ENCODE data around the gene NEURL2. TPM values are rescaled to one million over a fixed set of nuclear protein-coding genes. Genes with fewer than 3 reads are reported as not detected.

The NEURL2 gene
- total and polyA plus RNA-seq, 4 donors: 3.7 to 14.5 (median 5.2) TPM

DNA sequence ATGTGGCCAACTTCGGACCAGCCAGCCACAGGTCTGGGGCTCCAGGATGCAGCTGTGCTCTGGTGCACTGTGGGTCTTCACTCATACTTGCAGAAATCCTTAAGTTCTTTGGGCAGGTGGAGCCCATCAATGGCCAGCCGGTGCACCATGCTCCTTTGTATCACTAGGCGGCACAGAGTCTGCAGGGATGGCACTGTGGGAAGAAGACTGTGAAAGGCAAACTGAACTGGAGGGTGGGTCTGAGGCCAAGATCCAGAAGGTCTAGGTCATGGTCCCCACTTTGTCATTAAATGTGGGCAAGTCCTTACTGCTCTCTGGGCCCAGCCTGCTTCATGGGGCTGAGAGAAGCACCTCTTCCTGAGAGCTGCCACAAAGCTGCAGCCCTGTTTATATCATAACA, 2.3 kb downstream of the NEURL2 start:
- Histone ChIP-seq H3K9me3 (ENCODE audit: control insufficient read depth in 4 of 4, low read length in 3 of 4) (no peaks in the 10 kb centered on the region), H3K36me3 (ENCODE audit: control insufficient read depth in 4 of 4, insufficient read depth in 3 of 4, low read depth in 1 of 4, low read length in 3 of 4) (peaks cover 0 to 18% (median 10%) of the 10 kb centered on the region in 4 donors), H3K27me3 (ENCODE audit: control insufficient read depth in 4 of 4, insufficient read depth in 4 of 4, low read length in 3 of 4) (no peaks in the 10 kb centered on the region), H3K4me3 (ENCODE audit: low read depth in 1 of 3, low read length in 3 of 3) (no peak overlapping the region), H3K9ac (ENCODE audit: low read depth in 1 of 2, low read length in 2 of 2) (no peak overlapping the region), H3K27ac (ENCODE audit: low read depth in 1 of 2, low read length in 2 of 2) (no peak overlapping the region), H3K4me1 (ENCODE audit: control insufficient read depth in 4 of 4, insufficient read depth in 4 of 4, low read length in 3 of 4) (peaks cover 2 to 52% (median 40%) of the 10 kb centered on the region in 4 donors)
- DNase-seq (ENCODE audit: low spot score): no peak
- TF ChIP-seq, protein P1, sequence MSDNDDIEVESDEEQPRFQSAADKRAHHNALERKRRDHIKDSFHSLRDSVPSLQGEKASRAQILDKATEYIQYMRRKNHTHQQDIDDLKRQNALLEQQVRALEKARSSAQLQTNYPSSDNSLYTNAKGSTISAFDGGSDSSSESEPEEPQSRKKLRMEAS (IDR thresholded peaks at IDR 0.05): no peak
- TF ChIP-seq RAD21 (IDR thresholded peaks at IDR 0.05): no peak
- no peak for TF ChIP-seq GABPA (IDR thresholded peaks at IDR 0.05 in 1 of 2, conservative IDR thresholded peaks at IDR 0.05 in 1 of 2)
- TF ChIP-seq, protein P2, sequence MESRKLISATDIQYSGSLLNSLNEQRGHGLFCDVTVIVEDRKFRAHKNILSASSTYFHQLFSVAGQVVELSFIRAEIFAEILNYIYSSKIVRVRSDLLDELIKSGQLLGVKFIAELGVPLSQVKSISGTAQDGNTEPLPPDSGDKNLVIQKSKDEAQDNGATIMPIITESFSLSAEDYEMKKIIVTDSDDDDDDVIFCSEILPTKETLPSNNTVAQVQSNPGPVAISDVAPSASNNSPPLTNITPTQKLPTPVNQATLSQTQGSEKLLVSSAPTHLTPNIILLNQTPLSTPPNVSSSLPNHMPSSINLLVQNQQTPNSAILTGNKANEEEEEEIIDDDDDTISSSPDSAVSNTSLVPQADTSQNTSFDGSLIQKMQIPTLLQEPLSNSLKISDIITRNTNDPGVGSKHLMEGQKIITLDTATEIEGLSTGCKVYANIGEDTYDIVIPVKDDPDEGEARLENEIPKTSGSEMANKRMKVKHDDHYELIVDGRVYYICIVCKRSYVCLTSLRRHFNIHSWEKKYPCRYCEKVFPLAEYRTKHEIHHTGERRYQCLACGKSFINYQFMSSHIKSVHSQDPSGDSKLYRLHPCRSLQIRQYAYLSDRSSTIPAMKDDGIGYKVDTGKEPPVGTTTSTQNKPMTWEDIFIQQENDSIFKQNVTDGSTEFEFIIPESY (IDR thresholded peaks at IDR 0.05): no peak
- TF ChIP-seq, protein P3, sequence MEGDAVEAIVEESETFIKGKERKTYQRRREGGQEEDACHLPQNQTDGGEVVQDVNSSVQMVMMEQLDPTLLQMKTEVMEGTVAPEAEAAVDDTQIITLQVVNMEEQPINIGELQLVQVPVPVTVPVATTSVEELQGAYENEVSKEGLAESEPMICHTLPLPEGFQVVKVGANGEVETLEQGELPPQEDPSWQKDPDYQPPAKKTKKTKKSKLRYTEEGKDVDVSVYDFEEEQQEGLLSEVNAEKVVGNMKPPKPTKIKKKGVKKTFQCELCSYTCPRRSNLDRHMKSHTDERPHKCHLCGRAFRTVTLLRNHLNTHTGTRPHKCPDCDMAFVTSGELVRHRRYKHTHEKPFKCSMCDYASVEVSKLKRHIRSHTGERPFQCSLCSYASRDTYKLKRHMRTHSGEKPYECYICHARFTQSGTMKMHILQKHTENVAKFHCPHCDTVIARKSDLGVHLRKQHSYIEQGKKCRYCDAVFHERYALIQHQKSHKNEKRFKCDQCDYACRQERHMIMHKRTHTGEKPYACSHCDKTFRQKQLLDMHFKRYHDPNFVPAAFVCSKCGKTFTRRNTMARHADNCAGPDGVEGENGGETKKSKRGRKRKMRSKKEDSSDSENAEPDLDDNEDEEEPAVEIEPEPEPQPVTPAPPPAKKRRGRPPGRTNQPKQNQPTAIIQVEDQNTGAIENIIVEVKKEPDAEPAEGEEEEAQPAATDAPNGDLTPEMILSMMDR (IDR thresholded peaks at IDR 0.05; ENCODE audit: low read depth, low read length, missing input control): no peak
- TF ChIP-seq NR2F2 (IDR thresholded peaks at IDR 0.05): no peak
- TF ChIP-seq FOXA2 (IDR thresholded peaks at IDR 0.05): no peak
- no peak for TF ChIP-seq JUND (IDR thresholded peaks at IDR 0.05)
- WGBS: 96% methylated on average over 3 of the region's 3 CpGs

DNA sequence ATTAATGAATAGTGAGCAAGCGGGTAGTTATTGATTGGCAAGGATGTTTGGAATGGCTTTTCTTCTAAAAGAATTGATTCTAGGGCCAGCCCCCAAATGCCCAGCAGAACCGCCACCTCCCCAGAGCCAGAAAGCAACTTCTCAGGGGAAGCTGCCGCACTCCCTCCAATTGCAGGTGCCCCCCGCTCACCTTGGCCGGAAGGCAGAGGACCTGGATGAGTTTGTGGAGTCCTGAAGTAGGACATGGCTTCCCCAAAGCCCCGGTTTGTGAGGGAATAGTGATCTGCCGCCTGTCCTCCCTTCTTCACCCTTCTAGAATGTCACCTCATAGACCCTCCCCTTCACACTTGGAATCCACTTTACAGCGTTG, 3.7 kb downstream of the NEURL2 start, which contains the start of gene SPATA25:
SPATA25 (minus strand) TSS at position 277 of the 370 bp plus-strand sequence; CDS start at position 245, 32 bp downstream.
- DNase-seq (ENCODE audit: low spot score): no peak
- Histone ChIP-seq H3K4me3 (ENCODE audit: low read depth in 1 of 3, low read length in 3 of 3) (no peak within 1 kb of the TSS), H3K9me3 (ENCODE audit: control insufficient read depth in 4 of 4, low read length in 3 of 4) (no peaks in the 10 kb centered on the region), H3K4me1 (ENCODE audit: control insufficient read depth in 4 of 4, insufficient read depth in 4 of 4, low read length in 3 of 4) (peaks cover 2 to 41% (median 32%) of the 10 kb centered on the region in 4 donors), H3K27me3 (ENCODE audit: control insufficient read depth in 4 of 4, insufficient read depth in 4 of 4, low read length in 3 of 4) (no peaks in the 10 kb centered on the region), H3K36me3 (ENCODE audit: control insufficient read depth in 4 of 4, insufficient read depth in 3 of 4, low read depth in 1 of 4, low read length in 3 of 4) (peaks cover 2 to 23% (median 9%) of the 10 kb centered on the region in 4 donors), H3K9ac (ENCODE audit: low read depth in 1 of 2, low read length in 2 of 2) (no peak within 1 kb of the TSS), H3K27ac (ENCODE audit: low read depth in 1 of 2, low read length in 2 of 2) (no peak within 1 kb of the TSS)
- WGBS: 93% methylated on average over 8 of the region's 8 CpGs
- TF ChIP-seq FOXA1 (IDR thresholded peaks at IDR 0.05) (no peak), FOXA2 (IDR thresholded peaks at IDR 0.05) (no peak), TAF1 (conservative IDR thresholded peaks at IDR 0.05) (no peak), HNF4G (IDR thresholded peaks at IDR 0.05) (no peak), EGR1 (IDR thresholded peaks at IDR 0.05; ENCODE audit: low read depth in 2 of 2) (no peak), SP1 (IDR thresholded peaks at IDR 0.05) (no peak), RAD21 (IDR thresholded peaks at IDR 0.05) (no peak), YY1 (IDR thresholded peaks at IDR 0.05) (no peak), JUND (IDR thresholded peaks at IDR 0.05) (no peak), RXRA (IDR thresholded peaks at IDR 0.05) (no peak)
- TF ChIP-seq, protein P1 (IDR thresholded peaks at IDR 0.05): no peak
